ENCODE data around the gene MAPK13.

The MAPK13 gene

GRCh38 chr6:36115412-36115811 is 14.9 kb upstream of the MAPK13 start:
- no peak for DNase-seq

- no peak for DNase-seq
Observed at GRCh38 chr6:36116066-36116864, 14.0 kb upstream of the MAPK13 start.

DNA sequence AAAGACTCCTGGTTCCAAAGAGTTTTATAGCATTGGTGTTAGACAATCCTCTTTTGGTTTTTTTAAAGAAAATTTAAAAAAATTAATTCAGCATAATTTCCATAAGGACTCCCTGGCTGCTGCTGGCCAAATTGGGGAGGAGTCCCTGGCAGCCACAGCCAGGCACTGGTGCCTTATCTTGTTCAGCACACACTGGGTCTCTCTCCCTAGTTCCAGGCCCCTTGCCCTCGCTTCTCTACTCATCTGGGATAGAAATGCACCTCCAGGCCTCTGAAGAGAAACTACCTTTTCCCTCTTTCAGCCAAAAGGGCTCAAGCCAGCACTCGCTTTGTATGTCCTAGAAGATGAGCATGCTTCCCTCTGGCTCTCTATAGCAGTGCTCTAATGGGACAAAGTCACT is 13.4 kb upstream of the MAPK13 start:
- no peak for DNase-seq

GRCh38 chr6:36117658-36118549 is 12.4 kb upstream of the MAPK13 start:
- DNase-seq: no peak

DNA sequence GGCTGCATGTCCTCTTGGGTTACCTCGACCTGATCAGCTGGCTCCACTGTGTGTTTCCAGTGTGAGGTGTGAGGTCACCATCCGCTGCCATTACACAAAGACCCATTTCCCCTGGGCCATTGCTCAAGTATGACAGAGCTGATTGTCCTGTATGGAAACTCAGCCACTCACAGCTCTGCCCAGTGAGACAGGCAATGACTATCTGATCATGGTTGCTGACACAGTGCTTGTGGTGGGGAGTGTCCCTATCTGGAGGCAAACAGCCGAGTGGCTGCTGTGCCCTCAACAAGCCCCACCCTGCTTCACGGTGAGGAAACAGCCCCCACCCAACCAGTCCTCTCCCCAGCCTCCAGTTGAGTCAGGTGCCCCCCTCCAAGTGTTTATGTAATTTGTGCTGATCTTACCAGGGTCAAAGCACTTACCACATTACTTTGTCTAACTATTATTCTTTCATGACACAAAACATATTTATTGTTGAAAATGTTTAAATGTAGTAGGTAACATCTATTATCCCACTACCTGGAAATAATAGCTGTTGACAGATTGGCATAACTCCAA is 11.7 kb upstream of the MAPK13 start:
- peak; percentile 55 to 69 for DNase-seq

DNA sequence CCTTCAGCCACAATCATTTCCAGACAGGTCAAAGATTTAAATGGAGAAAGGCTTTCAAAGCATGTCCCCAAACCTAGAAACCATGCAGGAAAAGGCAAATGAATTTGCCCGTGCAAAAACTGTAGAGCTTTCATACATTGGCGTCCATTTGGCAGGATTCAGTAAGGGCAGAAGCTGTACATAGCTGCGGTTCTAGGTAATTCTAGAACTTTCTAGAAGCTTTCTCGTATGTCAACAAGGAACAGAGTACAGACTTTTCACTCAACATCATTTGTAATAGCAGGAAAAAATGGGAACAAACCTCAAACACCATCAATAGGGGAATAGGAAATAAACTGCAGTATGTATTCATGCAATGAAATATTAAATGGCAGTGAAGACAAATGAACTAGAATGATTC is 11.1 kb upstream of the MAPK13 start:
- DNase-seq: no peak

GRCh38 chr6:36120018-36120417 is 10.3 kb upstream of the MAPK13 start:
- peak in 1 of 2 experiments; percentile 18 for DNase-seq

DNA sequence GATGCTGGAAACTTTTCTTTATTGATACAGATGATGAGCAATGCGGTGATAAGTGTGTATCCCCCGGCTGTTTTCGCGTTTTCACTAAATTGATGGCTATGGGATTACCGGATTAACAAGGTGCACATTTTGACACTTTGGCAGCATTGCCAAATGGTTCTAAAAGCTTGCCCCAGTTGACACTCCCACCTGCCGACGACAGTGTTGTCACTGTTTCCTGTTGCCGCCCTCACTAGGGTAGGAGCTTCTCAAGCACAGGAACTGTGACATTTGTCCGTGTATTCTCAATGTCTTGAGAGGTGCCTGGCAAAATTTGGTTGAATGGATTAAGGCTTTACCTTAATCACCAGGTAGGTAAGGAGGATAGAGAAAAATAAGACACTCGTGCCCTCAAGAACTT is 9.8 kb upstream of the MAPK13 start:
- DNase-seq: peak; percentile 75 to 78

- DNase-seq: peak; percentile 71 to 78
Observed at GRCh38 chr6:36120979-36121786, 9.1 kb upstream of the MAPK13 start.

DNA sequence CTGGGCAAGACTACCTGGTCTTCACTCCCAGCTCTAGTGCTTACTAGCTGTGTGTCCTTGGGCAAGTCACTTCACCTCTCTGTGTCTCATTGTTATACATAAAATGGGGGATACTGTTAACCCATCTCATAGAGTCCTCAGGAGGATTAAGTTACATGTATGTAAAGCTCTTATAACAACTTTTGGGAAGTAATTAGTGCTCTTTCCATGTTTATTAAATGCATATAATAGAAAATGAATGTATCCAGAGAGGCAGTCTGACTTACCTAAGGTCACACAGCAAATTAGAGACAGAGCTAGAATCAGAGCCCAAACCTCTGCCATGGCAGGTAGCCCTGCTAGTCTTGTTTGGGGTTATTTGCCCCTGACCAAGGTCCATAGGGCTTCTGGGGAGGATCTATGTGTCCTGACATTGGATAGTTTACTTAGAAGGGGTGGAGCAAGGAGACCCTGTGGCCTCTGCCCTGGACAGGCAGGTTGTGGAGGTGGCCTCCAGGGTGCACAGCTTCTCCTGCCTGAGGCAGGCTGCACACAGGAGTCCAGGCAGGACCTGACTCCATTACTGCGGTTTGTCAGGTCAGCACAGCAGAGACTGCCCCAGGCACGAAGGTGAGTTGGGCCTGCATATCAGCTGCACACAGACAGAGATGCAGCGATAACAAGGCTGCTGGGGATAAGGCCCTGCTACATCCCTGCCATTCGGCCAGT is 8.4 kb upstream of the MAPK13 start:
- no peak for DNase-seq

GRCh38 chr6:36122495-36123269 is 7.6 kb upstream of the MAPK13 start:
- peak in 1 of 2 experiments; percentile 19 for DNase-seq

- DNase-seq: peak; percentile 92 to 95
Observed at GRCh38 chr6:36123270-36124139, 6.8 kb upstream of the MAPK13 start.

DNA sequence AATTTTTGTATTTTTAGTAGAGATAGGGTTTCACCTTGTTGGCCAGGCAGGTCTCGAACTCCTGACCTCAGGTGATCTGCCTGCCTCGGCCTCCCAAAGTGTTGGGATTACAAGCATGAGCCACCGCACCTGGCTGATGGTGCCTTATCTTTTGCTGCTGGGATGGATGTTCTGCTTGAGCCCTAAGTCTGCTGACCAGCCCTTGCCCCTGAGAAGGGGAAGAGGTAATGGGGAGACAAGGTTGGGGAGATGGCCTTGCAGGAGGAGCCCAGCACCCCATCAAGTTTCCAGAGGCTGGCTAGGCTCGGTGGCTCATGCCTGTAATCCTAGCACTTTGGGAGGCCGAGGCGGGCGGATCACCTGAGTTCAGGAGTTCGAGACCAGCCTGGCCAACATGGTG is 6.0 kb upstream of the MAPK13 start:
- DNase-seq: peak in 1 of 2 experiments; percentile 16

DNA sequence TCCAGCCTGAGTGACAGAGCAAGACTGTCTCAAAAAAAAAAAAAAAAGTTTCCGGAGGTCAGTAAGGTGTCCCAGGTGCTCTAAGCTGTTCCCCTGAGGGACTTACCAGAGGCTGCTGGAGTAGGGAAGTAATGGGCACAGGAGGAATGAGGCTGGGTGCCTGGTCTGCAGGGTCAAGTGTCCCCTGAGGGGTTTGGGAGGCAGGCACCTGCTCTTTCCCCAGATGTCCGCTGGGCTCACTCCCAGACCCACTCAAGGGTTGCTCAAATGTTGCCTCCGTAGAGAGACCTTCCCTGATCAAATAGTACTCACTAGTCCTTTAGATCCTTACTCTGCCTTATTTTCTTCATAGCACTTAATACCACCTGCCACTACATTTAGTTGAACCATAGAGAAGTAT is 5.4 kb upstream of the MAPK13 start:
- DNase-seq: peak in 1 of 2 experiments; percentile 13

DNA sequence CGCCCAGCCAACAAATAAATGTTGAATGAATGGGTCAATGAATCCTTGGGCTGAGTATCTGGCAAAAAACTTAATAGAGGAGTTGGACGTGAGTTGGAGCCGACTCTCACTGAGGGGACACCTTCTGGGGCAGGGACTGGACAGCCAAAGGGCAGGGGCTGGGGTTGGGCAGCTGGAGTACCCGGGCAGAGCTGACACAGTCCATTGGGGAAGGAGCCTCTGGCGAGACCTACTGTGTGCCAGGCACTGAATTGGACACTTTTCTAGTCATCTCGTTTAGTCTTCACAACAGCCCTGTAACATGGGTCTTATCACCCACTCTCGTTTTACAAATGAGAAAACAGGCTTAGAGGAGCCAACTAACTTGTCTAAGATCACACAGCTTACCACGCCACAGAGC is 4.7 kb upstream of the MAPK13 start:
- peak in 1 of 2 experiments; percentile 15 for DNase-seq

GRCh38 chr6:36126121-36126520 is 4.2 kb upstream of the MAPK13 start:
- DNase-seq: no peak

DNA sequence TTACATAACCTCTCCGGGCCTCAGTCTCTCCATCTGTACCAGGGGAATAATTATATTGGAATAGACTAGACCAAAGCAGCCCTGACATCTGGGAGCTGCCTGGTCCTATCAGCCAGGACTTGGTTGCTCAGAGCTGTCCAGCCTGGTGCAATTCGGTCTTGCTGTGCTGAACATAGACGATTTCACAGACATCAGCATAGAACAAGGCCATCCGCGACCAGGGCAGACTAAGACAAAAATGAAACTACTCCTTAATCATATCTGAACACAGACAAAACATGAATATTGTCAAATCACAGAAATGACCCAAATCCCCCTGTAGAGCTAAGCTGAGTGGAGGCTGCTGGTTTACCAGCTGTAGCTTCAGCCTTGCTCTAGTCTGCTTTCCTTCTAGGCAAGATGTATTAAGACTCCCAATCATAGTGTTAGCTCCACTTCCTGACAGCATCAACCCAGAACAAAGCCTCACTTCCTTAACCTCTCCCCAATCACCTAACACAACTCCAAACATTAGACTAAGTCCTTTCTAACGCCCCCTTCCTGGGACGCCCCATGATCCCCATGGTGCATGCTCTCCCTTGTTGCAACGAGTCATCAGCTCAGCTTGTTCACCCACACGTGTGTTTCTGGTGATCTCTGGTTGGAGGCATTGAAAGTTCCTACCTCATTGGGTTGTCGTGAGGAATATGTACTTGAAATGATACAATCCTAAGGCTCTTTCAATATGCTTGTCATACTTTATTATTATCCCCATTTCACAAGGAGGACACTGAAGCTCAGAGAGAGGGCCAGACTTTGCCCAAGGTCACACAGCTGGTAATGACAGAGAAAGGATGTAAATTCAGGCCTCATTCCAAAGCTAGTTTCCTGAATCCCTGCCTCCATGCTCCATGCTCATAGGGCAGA is 3.5 kb upstream of the MAPK13 start:
- no peak for DNase-seq

DNA sequence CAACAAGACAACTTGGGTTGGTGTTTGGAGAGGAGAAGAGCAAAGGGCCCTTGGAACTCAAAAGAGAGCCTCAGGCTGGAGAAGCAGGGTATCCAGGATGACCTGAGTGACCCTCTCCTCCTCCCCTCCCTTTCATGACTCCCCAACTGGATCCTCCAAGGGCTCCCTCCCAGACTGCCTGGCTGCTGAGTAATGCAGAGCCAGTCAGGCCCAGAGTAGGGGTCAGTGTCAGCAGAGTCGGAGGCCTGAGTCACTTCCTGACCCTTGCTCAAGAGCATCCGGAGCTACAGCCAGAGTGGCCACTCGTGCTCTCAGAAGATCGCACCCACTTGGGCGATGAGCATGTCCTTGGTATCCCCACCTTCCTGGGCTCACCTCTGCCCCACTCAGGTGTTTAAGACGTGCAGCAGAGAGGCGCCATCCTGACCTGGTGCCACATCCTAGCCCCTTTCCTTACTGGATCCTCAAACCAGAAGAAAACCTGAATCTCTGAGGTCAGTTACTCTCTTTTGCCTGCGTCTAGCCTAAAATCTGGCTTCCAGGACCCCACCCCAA is 2.8 kb upstream of the MAPK13 start:
- DNase-seq: no peak

DNA sequence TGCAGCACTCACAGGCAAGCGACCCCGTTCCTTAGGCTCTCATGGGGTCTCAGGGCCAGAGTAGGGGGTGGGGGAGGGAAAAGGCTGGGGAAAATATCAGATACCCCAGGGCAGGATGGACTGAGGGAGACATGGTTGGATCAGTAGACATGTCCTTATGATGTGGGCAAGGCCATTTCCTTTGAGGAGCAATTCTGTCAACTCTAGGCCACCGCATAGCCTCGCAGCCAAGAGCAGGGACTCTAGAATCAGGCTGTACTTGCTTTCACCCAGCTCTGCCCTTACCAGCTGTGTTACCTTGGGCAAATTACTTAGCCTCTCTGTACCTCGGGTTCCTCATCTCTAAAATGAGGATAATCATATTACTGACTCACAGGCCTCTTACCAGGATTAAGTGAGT is 2.2 kb upstream of the MAPK13 start:
- DNase-seq: no peak
